K562 (cell line): ENCODE data around the gene PPA2. TPM values are rescaled to one million over a fixed set of nuclear protein-coding genes. Genes with fewer than 3 reads are reported as not detected.

Source experiments
- ATAC-seq: fragments of 200-7000 bp; cut with Tn5 transposase; 3 replicates; pipeline ENCODE4 v1.9.1; 2020; ENCODE audit warnings: moderate library complexity
- BruUV-seq: library from RNA; stranded (reverse); fragments of 400-500 nt; replicated peaks from 2 replicates; lab custom pipeline; 2021; lab: Mats Ljungman, UMichigan
- CTCF ChIA-PET: fragments of 300-600 bp; formaldehyde crosslinking; extraction: SDS; loops from one replicate; lab custom pipeline; 2021; ENCODE audit warnings: low intra/inter-chr PET ratio; lab: Yijun Ruan, JAX
- POLR2A ChIA-PET: fragments of 300-600, 350-650 bp; sonication (Branson Sonifier 250); formaldehyde crosslinking; extraction: SDS; loops from one replicate; lab custom pipeline; 2021; ENCODE audit warnings: antibody characterized with exemption, inconsistent platforms; lab: Yijun Ruan, JAX
- DNase-seq, 4 experiments: peaks; one replicate each; pipeline versions ENCODE4 v3.0.0 to v3.0.0-alpha.2; 2011 to 2018; ENCODE audit warnings: low spot score in 3 of 4, mixed read lengths in 3 of 4; ENCODE audit errors: extremely low read depth in 1 of 4
- FAIRE-seq: peaks from 2 replicates; lab custom pipeline; 2011; peaks lifted over from hg19 to GRCh38; lab: Jason Lieb, UNC
- H2AFZ ChIP-seq: 2 replicates; pipeline ENCODE4 v1.6.0; 2011; ENCODE audit warnings: low read depth, low read length, control low read depth, inconsistent platforms
- H3K27ac ChIP-seq: fragments of 200-600 bp; 3 replicates; pipeline ENCODE4 v1.8.0; 2011; ENCODE audit warnings: low read depth, mild to moderate bottlenecking, control low read depth, inconsistent platforms, low read length, moderate library complexity, mixed read lengths; ENCODE audit errors: extremely low read depth
- H3K27me3 ChIP-seq, 2 experiments: fragments of 300-600 bp in 1 of 2; 2 replicates in 1 of 2; 3 replicates in 1 of 2; pipeline versions ENCODE4 v1.6.0 to v1.8.0; 2011; ENCODE audit warnings: inconsistent platforms in 2 of 2, low read length in 2 of 2, mild to moderate bottlenecking in 1 of 2, mixed read lengths in 1 of 2, moderate library complexity in 1 of 2; ENCODE audit not compliant: control insufficient read depth in 2 of 2, insufficient read depth in 2 of 2
- H3K36me3 ChIP-seq: fragments of 300-600 bp; 3 replicates; pipeline ENCODE4 v1.8.0; 2011; ENCODE audit warnings: mild to moderate bottlenecking, low read length, inconsistent platforms; ENCODE audit not compliant: control insufficient read depth, insufficient read depth
- H3K4me1 ChIP-seq, 2 experiments: fragments of 200-600 bp in 1 of 2; replicated peaks in 1 of 2; 2 replicates in 1 of 2; 3 replicates in 1 of 2; pipeline versions ENCODE4 v1.5.1 to v1.8.0; 2011; ENCODE audit warnings: inconsistent platforms in 2 of 2, low read length in 2 of 2, mild to moderate bottlenecking in 1 of 2, mixed read lengths in 1 of 2, moderate library complexity in 1 of 2; ENCODE audit not compliant: control insufficient read depth in 2 of 2, insufficient read depth in 2 of 2
- H3K4me2 ChIP-seq: 2 replicates; pipeline ENCODE4 v1.6.1; 2011; ENCODE audit warnings: low read length, control low read depth, inconsistent platforms, mixed read lengths; ENCODE audit not compliant: insufficient read depth
- H3K4me3 ChIP-seq: fragments of 200-600 bp; sonication (generic), shearing (Covaris generic); 2 replicates; pipeline ENCODE4 v1.5.1; 2016; ENCODE audit warnings: control low read depth, inconsistent platforms
- H3K79me2 ChIP-seq: fragments of 200-600 bp; 3 replicates; pipeline ENCODE4 v1.8.0; 2011; ENCODE audit warnings: low read length, inconsistent platforms; ENCODE audit not compliant: control insufficient read depth, insufficient read depth
- H3K9ac ChIP-seq, 2 experiments: 2 replicates each; pipeline versions ENCODE4 v1.6.0 to v1.6.1; 2011; ENCODE audit warnings: low read depth in 2 of 2, low read length in 2 of 2, control low read depth in 1 of 2, inconsistent platforms in 1 of 2, mild to moderate bottlenecking in 1 of 2, mixed read lengths in 1 of 2; ENCODE audit not compliant: insufficient read depth in 1 of 2
- H3K9me1 ChIP-seq: one replicate; pipeline ENCODE4 v1.6.0; 2011; ENCODE audit warnings: inconsistent platforms, mild to moderate bottlenecking, low read length, moderate library complexity; ENCODE audit not compliant: control insufficient read depth, insufficient read depth
- H3K9me3 ChIP-seq: replicated peaks from 2 replicates; pipeline ENCODE4 v1.5.1; 2011; ENCODE audit warnings: low read depth, low read length, inconsistent platforms; ENCODE audit not compliant: control insufficient read depth, insufficient read depth
- H4K20me1 ChIP-seq: replicated peaks from 2 replicates; pipeline ENCODE4 v1.6.1; 2011; ENCODE audit warnings: low read length, inconsistent platforms, mixed read lengths; ENCODE audit not compliant: control insufficient read depth, insufficient read depth
- ARNT ChIP-seq, 2 experiments: fragments of 450-650 bp; IDR thresholded peaks; 2 replicates each; pipeline ENCODE4 v1.6.1; 2016; ENCODE audit warnings: mild to moderate bottlenecking in 1 of 2
- GABPB2 ChIP-seq: fragments of 250-450 bp; sonication (Bioruptor Pico); conservative IDR thresholded peaks from 2 replicates; pipeline ENCODE4 v1.5.1; 2021; ENCODE audit warnings: mild to moderate bottlenecking
- KDM1A ChIP-seq, 2 experiments: fragments of 450-650 bp; IDR thresholded peaks; 2 replicates each; pipeline ENCODE4 v1.6.1; 2016; ENCODE audit warnings: mild to moderate bottlenecking in 2 of 2
- NCOA2 ChIP-seq, 2 experiments: fragments of 450-650 bp; IDR thresholded peaks; 2 replicates each; pipeline ENCODE4 v1.6.1; 2018; ENCODE audit warnings: mild to moderate bottlenecking in 2 of 2, moderate library complexity in 1 of 2; ENCODE audit not compliant: partially characterized antibody in 2 of 2
- NFIX ChIP-seq: fragments of 250-450 bp; sonication (Bioruptor Pico); IDR thresholded peaks from 2 replicates; pipeline ENCODE4 v1.4.0; 2020; ENCODE audit warnings: low read depth, mild to moderate bottlenecking, moderate library complexity
- NUFIP1 ChIP-seq: fragments of 450-650 bp; IDR thresholded peaks from 2 replicates; pipeline ENCODE4 v1.6.1; 2018; ENCODE audit not compliant: partially characterized antibody
- RERE ChIP-seq: sonication (generic); formaldehyde crosslinking; IDR thresholded peaks from 2 replicates; pipeline ENCODE4 v1.8.0; 2023; ENCODE audit warnings: missing genetic modification reagents, mild to moderate bottlenecking, borderline replicate concordance
- SMARCA4 ChIP-seq: fragments of 450-650 bp; IDR thresholded peaks from 2 replicates; pipeline ENCODE4 v1.6.1; 2016
- SOX6 ChIP-seq: fragments of 450-650 bp; IDR thresholded peaks from 2 replicates; pipeline ENCODE4 v1.6.1; 2014; ENCODE audit warnings: mild to moderate bottlenecking
- WGBS: fragments of 100-300 bp; shearing (Covaris generic); methylation state at CpG from one replicate; pipeline ENCODE4 v1.1.6; 2016; ENCODE audit warnings: low coverage, mixed read lengths; ENCODE audit not compliant: insufficient coverage; ENCODE audit errors: missing lambda C conversion rate; 5-methylcytosine and 5-hydroxymethylcytosine counted together
- in situ Hi-C: fragments of 300-500 bp; cut with MboI; formaldehyde crosslinking; loops from 4 replicates; pipeline ENCODE4 v1.15.0; 2018; ENCODE audit warnings: inconsistent platforms, mixed read lengths
- intact Hi-C: fragments of 100-400 bp; cut with micrococcal nuclease; formaldehyde crosslinking; loops from 2 replicates; pipeline ENCODE4 v1.14.2; 2022
- polyA plus RNA-seq, 8 experiments: library from polyadenylated mRNA; depleted of rRNA in 4 of 8; stranded (reverse) in 5 of 8; unstranded in 3 of 8; fragments of >200 nt; fragmentation: Nextera tagmentation in 2 of 8; fragmentation: Illumina TruSeq in 1 of 8; extraction: Ambion mirVana in 2 of 8; extraction: Trizol in 1 of 8; gene quantifications; 2 replicates each; pipeline versions ENCODE4 v1.2.1 to v1.2.3, GENCODE V29; 2011 to 2014; ENCODE audit warnings: inconsistent platforms in 1 of 8, missing spikeins in 1 of 8
- total RNA-seq, 7 experiments: library from RNA; depleted of rRNA in 6 of 7; stranded (reverse); fragments of >200 nt in 6 of 7; fragmentation: Illumina TruSeq in 2 of 7; extraction: Trizol in 2 of 7; gene quantifications; 2 replicates each; pipeline versions ENCODE4 v1.2.1 to v1.2.3, GENCODE V29; 2011 to 2021; ENCODE audit warnings: low replicate concordance in 1 of 7
- TF ChIP-seq, protein P1 (sequence below): conservative IDR thresholded peaks from 2 replicates; pipeline ENCODE4 v1.6.1; 2011; ENCODE audit warnings: low read depth, mild to moderate bottlenecking, low read length; ENCODE audit not compliant: control insufficient read depth
- TF ChIP-seq, protein P2 (sequence below): sonication (generic); formaldehyde crosslinking; IDR thresholded peaks from 2 replicates; pipeline ENCODE4 v1.8.0; 2022; ENCODE audit warnings: mild to moderate bottlenecking, missing genetic modification reagents

Gene PPA2
- total and polyA plus RNA-seq, 9 of the 15 experiments (the other 6 are each of a cell fraction or from before 2014, with no cell fraction given) = 48.3 to 190 (median 109) TPM

GRCh38 chr4:105472871-105473323 is 965 bp downstream of the PPA2 start:
- peak overlapping the region; percentile 95 for H2AFZ ChIP-seq
- H4K20me1 ChIP-seq = 0 out of 2 replicates have a peak, but pooled peaks cover 5% of the 10 kb centered on the region
- FAIRE-seq = no peak
- H3K4me1 ChIP-seq = peaks cover 8 to 10% of the 10 kb centered on the region in 2 experiments; a peak in 2 of 5 replicates
- H3K79me2 ChIP-seq = peaks cover 58% of the 10 kb centered on the region
- peak overlapping the region; percentile 92 for H3K4me2 ChIP-seq
- H3K36me3 ChIP-seq = peaks cover 45% of the 10 kb centered on the region; the same call in 2 of the 3 replicates
- no peaks in the 10 kb centered on the region for H3K27me3 ChIP-seq
- peak; percentile 32 for ATAC-seq
- peaks cover 7% of the 10 kb centered on the region; the same call in 1 of the 2 replicates for H3K9me3 ChIP-seq
- no peaks in the 10 kb centered on the region for H3K9me1 ChIP-seq
- H3K9ac ChIP-seq = peak overlapping the region; percentile 89 to 98
- POLR2A ChIA-PET = interaction anchor here (0.6 to 1.6 kb wide), 8 partner anchors 9 to 326 kb away, joined by 3 to 7 read pairs (median 4); partner anchors contain the start of gene TET2
- peak overlapping the region; percentile 85 for H3K27ac ChIP-seq
- peak in 1 of 4 experiments; percentile 24 for DNase-seq
- in situ Hi-C loops = loop anchor here (5.0 kb wide), 1 partner anchor 331 kb away; no protein-coding TSS in a partner anchor
- CTCF ChIA-PET = no interaction called here
- intact Hi-C loops = loop anchor here (1.0 to 10.0 kb wide), 3 partner anchors 193 to 978 kb away; partner anchors contain the start of gene CXXC4
- no TSS peak for BruUV-seq
- H3K4me3 ChIP-seq = peak overlapping the region; percentile 79
- WGBS = under 1% methylated on average over 19 of the region's 19 CpGs
- TF ChIP-seq SMARCA4 (no peak), SOX6 (no peak; the same call in 1 of the 2 replicates), NFIX (CRISPR knock-in tag) (no peak), NCOA2 (IDR thresholded peaks at IDR 0.05; ENCODE audit: partially characterized antibody in 2 of 2) (no peak), NUFIP1 (no peak), KDM1A (IDR thresholded peaks at IDR 0.05) (no peak), GABPB2 (CRISPR knock-in tag) (no peak), ARNT (IDR thresholded peaks at IDR 0.05) (no peak), RERE (no peak)
- TF ChIP-seq, protein P1, sequence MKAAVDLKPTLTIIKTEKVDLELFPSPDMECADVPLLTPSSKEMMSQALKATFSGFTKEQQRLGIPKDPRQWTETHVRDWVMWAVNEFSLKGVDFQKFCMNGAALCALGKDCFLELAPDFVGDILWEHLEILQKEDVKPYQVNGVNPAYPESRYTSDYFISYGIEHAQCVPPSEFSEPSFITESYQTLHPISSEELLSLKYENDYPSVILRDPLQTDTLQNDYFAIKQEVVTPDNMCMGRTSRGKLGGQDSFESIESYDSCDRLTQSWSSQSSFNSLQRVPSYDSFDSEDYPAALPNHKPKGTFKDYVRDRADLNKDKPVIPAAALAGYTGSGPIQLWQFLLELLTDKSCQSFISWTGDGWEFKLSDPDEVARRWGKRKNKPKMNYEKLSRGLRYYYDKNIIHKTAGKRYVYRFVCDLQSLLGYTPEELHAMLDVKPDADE = no peak
- TF ChIP-seq, protein P2, sequence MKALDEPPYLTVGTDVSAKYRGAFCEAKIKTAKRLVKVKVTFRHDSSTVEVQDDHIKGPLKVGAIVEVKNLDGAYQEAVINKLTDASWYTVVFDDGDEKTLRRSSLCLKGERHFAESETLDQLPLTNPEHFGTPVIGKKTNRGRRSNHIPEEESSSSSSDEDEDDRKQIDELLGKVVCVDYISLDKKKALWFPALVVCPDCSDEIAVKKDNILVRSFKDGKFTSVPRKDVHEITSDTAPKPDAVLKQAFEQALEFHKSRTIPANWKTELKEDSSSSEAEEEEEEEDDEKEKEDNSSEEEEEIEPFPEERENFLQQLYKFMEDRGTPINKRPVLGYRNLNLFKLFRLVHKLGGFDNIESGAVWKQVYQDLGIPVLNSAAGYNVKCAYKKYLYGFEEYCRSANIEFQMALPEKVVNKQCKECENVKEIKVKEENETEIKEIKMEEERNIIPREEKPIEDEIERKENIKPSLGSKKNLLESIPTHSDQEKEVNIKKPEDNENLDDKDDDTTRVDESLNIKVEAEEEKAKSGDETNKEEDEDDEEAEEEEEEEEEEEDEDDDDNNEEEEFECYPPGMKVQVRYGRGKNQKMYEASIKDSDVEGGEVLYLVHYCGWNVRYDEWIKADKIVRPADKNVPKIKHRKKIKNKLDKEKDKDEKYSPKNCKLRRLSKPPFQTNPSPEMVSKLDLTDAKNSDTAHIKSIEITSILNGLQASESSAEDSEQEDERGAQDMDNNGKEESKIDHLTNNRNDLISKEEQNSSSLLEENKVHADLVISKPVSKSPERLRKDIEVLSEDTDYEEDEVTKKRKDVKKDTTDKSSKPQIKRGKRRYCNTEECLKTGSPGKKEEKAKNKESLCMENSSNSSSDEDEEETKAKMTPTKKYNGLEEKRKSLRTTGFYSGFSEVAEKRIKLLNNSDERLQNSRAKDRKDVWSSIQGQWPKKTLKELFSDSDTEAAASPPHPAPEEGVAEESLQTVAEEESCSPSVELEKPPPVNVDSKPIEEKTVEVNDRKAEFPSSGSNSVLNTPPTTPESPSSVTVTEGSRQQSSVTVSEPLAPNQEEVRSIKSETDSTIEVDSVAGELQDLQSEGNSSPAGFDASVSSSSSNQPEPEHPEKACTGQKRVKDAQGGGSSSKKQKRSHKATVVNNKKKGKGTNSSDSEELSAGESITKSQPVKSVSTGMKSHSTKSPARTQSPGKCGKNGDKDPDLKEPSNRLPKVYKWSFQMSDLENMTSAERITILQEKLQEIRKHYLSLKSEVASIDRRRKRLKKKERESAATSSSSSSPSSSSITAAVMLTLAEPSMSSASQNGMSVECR = 0 out of 2 replicates have a peak, but pooled peaks have one; percentile 27
